ENCODE data around the gene KRT1.

The KRT1 gene

DNA sequence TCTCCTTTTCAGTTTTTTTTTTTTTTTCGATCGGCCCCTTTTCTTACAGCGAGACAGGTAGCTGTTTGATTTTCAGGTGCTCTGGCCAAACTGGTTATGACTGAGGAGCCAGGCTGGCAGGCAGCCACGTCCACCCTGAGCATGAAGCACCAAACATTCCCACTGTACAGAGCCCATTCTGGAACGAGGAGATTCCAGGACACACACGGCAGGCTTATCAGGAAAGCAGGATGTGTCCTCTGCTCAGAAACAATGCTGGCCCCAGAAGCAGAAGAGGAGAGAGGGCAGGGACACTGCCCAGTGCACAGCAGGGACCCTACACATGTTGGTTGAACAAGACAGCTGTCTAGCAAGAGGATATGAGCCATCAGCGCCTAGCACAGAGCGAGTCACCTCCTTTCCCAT is 24.5 kb downstream of the KRT1 start:
- no peak for DNase-seq
- TF ChIP-seq POLR2A (IDR thresholded peaks at IDR 0.05; ENCODE audit: low read length) (no peak), GATA1 (IDR thresholded peaks at IDR 0.05; ENCODE audit: low read depth, low read length) (no peak)

- TF ChIP-seq POLR2A (IDR thresholded peaks at IDR 0.05; ENCODE audit: low read length) (no peak), GATA1 (IDR thresholded peaks at IDR 0.05; ENCODE audit: low read depth, low read length) (no peak)
These were observed 25.0 kb downstream of the KRT1 start for GRCh38 chr12:52655251-52655650.

DNA sequence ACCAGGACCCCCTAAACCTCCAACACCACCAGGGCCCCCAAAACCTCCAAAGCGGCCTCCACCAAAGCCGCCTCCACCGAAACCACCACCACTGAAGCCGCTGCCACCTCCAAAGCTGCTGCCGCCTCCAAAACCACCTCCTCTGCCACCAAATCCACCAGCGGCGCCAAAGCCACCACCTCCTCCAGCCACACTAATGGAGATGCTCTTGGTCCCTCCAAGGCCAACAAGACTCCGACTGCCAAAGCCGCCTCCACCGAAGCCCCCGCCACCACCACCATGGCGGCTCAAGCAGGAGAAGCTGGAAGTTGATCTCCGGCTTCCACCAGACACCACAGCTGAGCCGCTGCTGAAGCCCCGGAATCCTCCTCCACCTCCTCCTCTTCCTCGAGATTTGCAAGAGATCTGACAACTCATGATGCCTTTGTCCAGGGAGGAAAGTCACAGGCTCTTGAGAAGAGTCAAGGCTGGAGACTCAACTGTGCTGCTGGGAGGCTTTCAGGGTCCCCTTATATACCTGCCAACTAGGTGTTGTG is 28.4 kb downstream of the KRT1 start, which contains the start of gene KRT2:
KRT2 (minus strand) TSS at position 486 of the 536 bp plus-strand sequence; CDS start at position 417, 69 bp downstream.
- TF ChIP-seq POLR2A (IDR thresholded peaks at IDR 0.05; ENCODE audit: low read length) (no peak), GATA1 (IDR thresholded peaks at IDR 0.05; ENCODE audit: low read depth, low read length) (no peak)
- DNase-seq: no peak

More at GRCh38 chr12:52655251-52655650, 25.0 kb downstream of the KRT1 start:
- DNase-seq: no peak

- DNase-seq: no peak
These were observed 29.6 kb downstream of the KRT1 start for GRCh38 chr12:52650520-52651081.

GRCh38 chr12:52649066-52649465 is 31.1 kb downstream of the KRT1 start:
- TF ChIP-seq GATA1 (IDR thresholded peaks at IDR 0.05; ENCODE audit: low read depth, low read length): no peak
- TF ChIP-seq POLR2A (IDR thresholded peaks at IDR 0.05; ENCODE audit: low read length): no peak
- DNase-seq: no peak

More at GRCh38 chr12:52650520-52651081, 29.6 kb downstream of the KRT1 start:
- no peak for TF ChIP-seq POLR2A (IDR thresholded peaks at IDR 0.05; ENCODE audit: low read length)
- no peak for TF ChIP-seq GATA1 (IDR thresholded peaks at IDR 0.05; ENCODE audit: low read depth, low read length)

- TF ChIP-seq GATA1 (IDR thresholded peaks at IDR 0.05; ENCODE audit: low read depth, low read length) (no peak), POLR2A (IDR thresholded peaks at IDR 0.05; ENCODE audit: low read length) (no peak)
- no peak for DNase-seq
These were observed 32.1 kb downstream of the KRT1 start for GRCh38 chr12:52648012-52648550.

DNA sequence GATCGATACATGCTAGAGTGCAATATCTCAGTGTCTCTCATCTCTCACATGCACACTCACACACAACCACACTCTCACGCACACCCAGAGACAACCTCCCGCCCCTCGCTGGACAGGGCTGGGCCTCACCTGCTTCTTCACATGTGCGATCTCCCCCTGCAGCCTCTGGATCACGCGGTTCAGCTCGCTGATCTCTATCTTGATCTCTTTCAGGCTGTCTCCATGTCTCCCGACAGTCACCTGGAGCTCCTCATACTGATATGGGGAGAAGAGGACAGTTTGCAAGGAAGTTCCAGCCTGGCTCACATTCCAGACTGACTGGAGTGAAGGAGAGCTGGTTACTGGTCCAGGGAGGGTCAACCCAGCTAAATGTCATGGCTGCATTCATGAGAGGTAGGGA is 32.6 kb downstream of the KRT1 start:
- TF ChIP-seq GATA1 (IDR thresholded peaks at IDR 0.05; ENCODE audit: low read depth, low read length) (no peak), POLR2A (IDR thresholded peaks at IDR 0.05; ENCODE audit: low read length) (no peak)
- no peak for DNase-seq

DNA sequence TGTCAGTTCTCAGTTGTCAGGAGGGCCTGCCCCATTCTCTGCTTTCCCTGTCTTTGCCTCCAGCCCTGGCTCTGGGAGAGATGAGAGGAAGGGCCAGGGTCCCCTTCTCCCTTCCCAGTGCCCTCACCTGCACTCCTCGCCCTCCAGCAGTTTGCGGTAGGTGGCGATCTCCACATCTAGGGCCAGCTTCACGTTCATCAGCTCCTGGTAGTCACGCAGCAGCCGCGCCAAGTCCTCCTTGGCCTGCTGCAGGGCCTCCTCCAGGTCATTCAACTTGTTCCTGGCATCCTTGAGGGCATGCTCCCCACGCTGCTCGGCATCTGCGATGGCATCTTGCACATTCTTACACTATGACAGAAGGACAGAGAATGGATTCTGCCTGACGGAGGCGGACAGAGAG is 33.6 kb downstream of the KRT1 start:
- TF ChIP-seq POLR2A (IDR thresholded peaks at IDR 0.05; ENCODE audit: low read length): no peak
- no peak for TF ChIP-seq GATA1 (IDR thresholded peaks at IDR 0.05; ENCODE audit: low read depth, low read length)
- no peak for DNase-seq

DNA sequence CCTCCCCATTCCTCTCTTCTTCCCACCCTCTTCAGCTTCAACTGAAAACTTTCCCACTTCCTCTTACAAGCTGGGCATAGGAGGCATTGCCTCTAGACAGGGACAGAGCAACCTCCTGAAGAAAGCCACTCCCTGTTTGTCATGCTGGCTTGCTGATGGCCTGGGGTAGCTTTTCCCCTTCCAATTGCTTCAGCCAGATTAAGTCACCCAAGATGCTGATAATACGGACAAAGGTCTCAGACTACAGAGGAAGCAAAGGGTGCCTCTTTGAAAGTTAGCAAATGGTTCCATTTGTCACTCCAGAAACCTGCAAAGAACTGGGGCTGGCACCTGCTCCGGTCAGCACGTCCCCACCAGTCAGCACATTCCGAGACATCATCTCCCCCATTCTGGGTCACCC is 34.2 kb downstream of the KRT1 start:
- DNase-seq: peak; percentile 57 to 60
- no peak for TF ChIP-seq POLR2A (IDR thresholded peaks at IDR 0.05; ENCODE audit: low read length)
- no peak for TF ChIP-seq GATA1 (IDR thresholded peaks at IDR 0.05; ENCODE audit: low read depth, low read length)

- DNase-seq: peak; percentile 59 to 65
- TF ChIP-seq POLR2A (IDR thresholded peaks at IDR 0.05; ENCODE audit: low read length) (no peak), GATA1 (IDR thresholded peaks at IDR 0.05; ENCODE audit: low read depth, low read length) (no peak)
These were observed 35.0 kb downstream of the KRT1 start for GRCh38 chr12:52645120-52645761.

DNA sequence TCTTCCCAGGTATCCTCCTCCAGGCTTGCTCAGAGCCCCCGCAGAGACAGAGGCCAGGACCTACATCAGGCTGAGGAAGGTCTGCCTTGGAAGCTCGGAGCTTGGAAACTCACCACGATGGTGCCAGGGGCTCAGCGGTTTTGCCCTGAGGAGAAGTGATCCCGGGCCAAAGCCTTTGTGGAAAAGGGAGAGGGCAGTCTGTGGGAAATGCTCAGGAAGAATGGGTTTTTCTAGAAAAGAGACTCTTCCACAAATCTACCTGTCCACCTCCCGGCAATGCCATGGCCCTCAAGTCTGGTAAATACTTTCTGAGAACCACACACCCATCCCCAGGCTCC is 36.2 kb downstream of the KRT1 start:
- no peak for DNase-seq
- TF ChIP-seq GATA1 (IDR thresholded peaks at IDR 0.05; ENCODE audit: low read depth, low read length): no peak
- TF ChIP-seq POLR2A (IDR thresholded peaks at IDR 0.05; ENCODE audit: low read length): no peak

DNA sequence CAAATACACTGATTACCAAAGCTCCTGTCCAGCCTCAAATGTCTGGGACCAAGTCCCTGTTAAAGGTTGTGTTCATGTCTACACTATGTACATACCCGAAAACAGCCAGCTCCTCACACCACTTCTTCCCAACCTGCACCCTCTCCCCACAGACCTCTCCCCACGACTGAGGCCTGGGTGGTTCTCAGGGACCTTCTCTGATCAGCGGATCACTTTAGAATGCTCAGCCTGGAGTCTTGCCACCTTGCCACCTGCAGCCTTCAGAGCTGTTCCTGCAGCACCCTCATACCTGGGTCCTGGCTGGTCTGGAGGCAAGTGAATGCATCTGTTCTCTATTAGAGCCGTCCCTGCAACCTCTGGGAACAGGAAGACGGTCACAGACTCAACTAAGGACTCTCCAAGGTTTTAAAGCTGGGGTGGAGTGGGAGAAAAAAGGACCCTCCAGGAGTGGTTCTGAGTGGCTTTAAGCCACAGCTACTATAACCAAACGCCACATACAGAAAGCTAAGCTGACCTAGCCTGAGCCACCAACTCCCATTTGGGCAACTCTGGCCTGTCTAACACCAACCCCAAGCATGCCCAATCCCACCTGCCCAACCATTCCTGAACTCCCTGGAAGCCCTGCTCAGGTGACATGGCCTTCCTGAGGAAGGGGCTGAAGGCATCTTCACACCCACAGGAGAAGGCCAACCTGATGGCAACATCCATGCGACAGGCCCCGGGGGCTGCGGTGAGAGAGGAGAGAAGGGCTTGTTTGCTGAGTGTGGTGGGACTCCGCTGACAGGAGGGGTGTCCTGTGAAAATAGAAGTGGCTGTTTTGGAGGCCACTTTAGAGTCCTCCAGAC is 36.8 kb downstream of the KRT1 start:
- no peak for TF ChIP-seq POLR2A (IDR thresholded peaks at IDR 0.05; ENCODE audit: low read length)
- no peak for TF ChIP-seq GATA1 (IDR thresholded peaks at IDR 0.05; ENCODE audit: low read depth, low read length)
- DNase-seq: no peak

GRCh38 chr12:52641468-52641867 is 38.7 kb downstream of the KRT1 start:
- no peak for DNase-seq
- no peak for TF ChIP-seq GATA1 (IDR thresholded peaks at IDR 0.05; ENCODE audit: low read depth, low read length)
- TF ChIP-seq POLR2A (IDR thresholded peaks at IDR 0.05; ENCODE audit: low read length): no peak

DNA sequence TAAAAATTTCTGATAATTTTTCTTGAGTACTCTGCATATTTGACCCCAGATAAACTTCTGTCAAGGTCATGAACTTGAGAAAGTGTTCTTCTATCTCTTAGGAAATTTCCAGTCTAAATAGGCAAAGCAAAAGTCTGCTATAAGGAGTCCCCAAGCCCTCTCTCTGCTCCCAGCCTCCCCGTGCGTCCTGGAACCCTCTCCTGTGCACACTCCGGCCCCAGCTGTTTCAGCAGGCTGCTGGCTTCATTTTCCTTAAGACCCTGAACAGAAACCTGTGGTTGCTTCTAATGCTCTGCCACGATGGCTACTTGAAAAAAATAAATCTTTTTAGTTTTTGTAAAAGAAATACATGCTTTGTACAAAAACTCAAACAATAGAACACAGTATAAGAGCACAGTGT is 42.9 kb downstream of the KRT1 start:
- DNase-seq: no peak
- no peak for TF ChIP-seq GATA1 (IDR thresholded peaks at IDR 0.05; ENCODE audit: low read depth, low read length)
- TF ChIP-seq POLR2A (IDR thresholded peaks at IDR 0.05; ENCODE audit: low read length): no peak

Data from erythroblast (primary cell).